PC-3 (cell line): ENCODE results near the gene ST6GALNAC1. TPM values are rescaled to one million over a fixed set of nuclear protein-coding genes. Genes with fewer than 3 reads are reported as not detected.

Source experiments
- ATAC-seq: fragments of 200-7000 bp; cut with Tn5 transposase; 2 replicates; pipeline ENCODE4 v1.9.1; 2020; ENCODE audit warnings: mild to moderate bottlenecking, moderate library complexity
- BruUV-seq: library from RNA; stranded (reverse); fragments of 400-500 nt; replicated peaks from 2 replicates; lab custom pipeline; 2021; lab: Mats Ljungman, UMichigan
- CTCF ChIA-PET: fragments of 300-600 bp; sonication (Branson Sonifier 250); formaldehyde crosslinking; loops from one replicate; lab custom pipeline; 2022; ENCODE audit warnings: antibody characterized with exemption; lab: Charles Lee
- POLR2A ChIA-PET: fragments of 300-600 bp; sonication (Branson Sonifier 250); formaldehyde crosslinking; loops from one replicate; lab custom pipeline; 2022; ENCODE audit warnings: antibody characterized with exemption; ENCODE audit not compliant: unreplicated experiment; lab: Charles Lee
- DNase-seq: peaks from one replicate; pipeline ENCODE4 v3.0.0-alpha.2; 2015
- H2AFZ ChIP-seq: fragments of 300-600 bp; sonication (generic); 2 replicates; pipeline ENCODE4 v1.6.0; 2016; ENCODE audit warnings: antibody characterized with exemption, low read length
- H3F3A ChIP-seq: fragments of 300-600 bp; sonication (generic); one replicate; pipeline ENCODE4 v1.6.0; 2017; ENCODE audit warnings: antibody characterized with exemption, low read length, control low read depth, mild to moderate bottlenecking; ENCODE audit not compliant: unreplicated experiment
- H3K27ac ChIP-seq: fragments of 300-600 bp; sonication (generic); 2 replicates; pipeline ENCODE4 v1.5.1; 2016; ENCODE audit warnings: mild to moderate bottlenecking, low read length
- H3K27me3 ChIP-seq: fragments of 300-600 bp; sonication (generic); 2 replicates; pipeline ENCODE4 v1.6.1; 2016; ENCODE audit warnings: low read length, mixed read lengths
- H3K36me3 ChIP-seq: fragments of 300-600 bp; sonication (generic); 2 replicates; pipeline ENCODE4 v1.6.1; 2016; ENCODE audit warnings: low read depth, mixed run types, low read length, mixed read lengths
- H3K4me1 ChIP-seq: fragments of 300-600 bp; sonication (generic); 2 replicates; pipeline ENCODE4 v1.5.1; 2016; ENCODE audit warnings: low read length; ENCODE audit not compliant: insufficient read depth
- H3K4me2 ChIP-seq: fragments of 300-600 bp; sonication (generic); 2 replicates; pipeline ENCODE4 v1.6.0; 2016; ENCODE audit warnings: low read length
- H3K4me3 ChIP-seq: fragments of 300-600 bp; sonication (generic); 2 replicates; pipeline ENCODE4 v1.5.1; 2016; ENCODE audit warnings: mild to moderate bottlenecking, low read length, mixed read lengths
- H3K79me2 ChIP-seq: fragments of 300-600 bp; sonication (generic); 2 replicates; pipeline ENCODE4 v1.6.1; 2017; ENCODE audit warnings: low read length, mixed read lengths
- H3K9ac ChIP-seq: fragments of 300-600 bp; sonication (generic); 2 replicates; pipeline ENCODE4 v1.6.0; 2016; ENCODE audit warnings: mild to moderate bottlenecking, low read length
- H3K9me2 ChIP-seq: fragments of 300-600 bp; sonication (generic); replicated peaks from 2 replicates; pipeline ENCODE4 v1.6.1; 2016; ENCODE audit warnings: mixed run types, low read length, mixed read lengths
- H3K9me3 ChIP-seq: fragments of 300-600 bp; sonication (generic); 2 replicates; pipeline ENCODE4 v1.6.1; 2016; ENCODE audit warnings: low read length, mixed read lengths
- H4K20me1 ChIP-seq: fragments of 300-600 bp; sonication (generic); 2 replicates; pipeline ENCODE4 v1.6.1; 2016; ENCODE audit warnings: low read length, mixed read lengths
- EZH2 ChIP-seq: fragments of 300-600 bp; sonication (generic); IDR thresholded peaks from one replicate; pipeline ENCODE4 v1.6.1; 2017; ENCODE audit warnings: antibody characterized with exemption, mild to moderate bottlenecking, low read length; ENCODE audit not compliant: unreplicated experiment
- EZH2phosphoT487 ChIP-seq: fragments of 300-600 bp; sonication (generic); IDR thresholded peaks from 2 replicates; pipeline ENCODE4 v1.6.1; 2018; ENCODE audit warnings: mild to moderate bottlenecking, antibody characterized with exemption, low read length, borderline replicate concordance
- intact Hi-C: fragments of 100-400 bp; cut with micrococcal nuclease; formaldehyde crosslinking; loops from 2 replicates; pipeline ENCODE4 v1.9.0; 2023
- total RNA-seq: library from RNA; depleted of rRNA; stranded (reverse); fragments of >200 nt; gene quantifications from 2 replicates; pipeline ENCODE4 v1.2.3, GENCODE V29; 2014
- TF ChIP-seq, protein P1 (sequence below): fragments of 300-600 bp; sonication (generic); conservative IDR thresholded peaks from 2 replicates; pipeline ENCODE4 v1.5.1; 2017; ENCODE audit warnings: antibody characterized with exemption, low read depth, mild to moderate bottlenecking, low read length

The ST6GALNAC1 gene
- total RNA-seq, 1 experiment from 2014 or later: 4.1 TPM

DNA sequence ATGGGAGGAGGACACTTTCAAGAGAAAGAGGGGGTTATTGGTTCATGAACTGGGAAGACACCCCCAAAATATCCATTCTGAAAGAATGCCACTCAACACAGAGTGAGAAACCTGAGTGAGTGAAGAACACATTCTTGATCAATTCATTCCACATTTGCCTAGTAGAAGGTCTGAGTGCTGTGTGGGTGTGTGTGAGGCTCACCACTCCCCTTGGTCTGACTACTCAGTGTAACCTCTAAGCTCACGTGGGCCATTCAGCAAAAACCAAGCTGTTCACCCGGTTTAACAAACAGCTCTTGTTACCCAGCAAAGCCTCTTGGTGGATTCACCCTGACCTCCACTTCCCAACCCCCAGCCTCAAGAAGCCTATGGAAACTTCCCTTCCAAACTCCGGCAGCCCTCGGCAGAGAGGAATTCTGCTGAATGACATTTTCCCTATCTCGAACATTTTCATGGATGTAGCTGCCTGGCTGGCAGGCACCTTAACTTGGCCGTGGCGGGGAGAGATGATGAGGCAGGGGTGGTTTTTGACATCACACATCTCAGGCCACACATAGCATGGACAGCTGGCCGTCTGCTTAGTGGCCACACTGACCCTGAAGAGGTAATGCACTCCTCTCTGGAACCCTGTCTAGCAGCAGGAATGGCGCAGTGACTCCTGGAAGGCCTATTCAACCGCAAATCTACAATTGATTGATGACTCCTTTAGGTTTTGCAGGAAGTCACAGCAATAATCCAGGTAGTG is 11.6 kb downstream of the ST6GALNAC1 start:
- H2AFZ ChIP-seq: no peak overlapping the region
- CTCF ChIA-PET: no interaction called here
- no peak for ATAC-seq

DNA sequence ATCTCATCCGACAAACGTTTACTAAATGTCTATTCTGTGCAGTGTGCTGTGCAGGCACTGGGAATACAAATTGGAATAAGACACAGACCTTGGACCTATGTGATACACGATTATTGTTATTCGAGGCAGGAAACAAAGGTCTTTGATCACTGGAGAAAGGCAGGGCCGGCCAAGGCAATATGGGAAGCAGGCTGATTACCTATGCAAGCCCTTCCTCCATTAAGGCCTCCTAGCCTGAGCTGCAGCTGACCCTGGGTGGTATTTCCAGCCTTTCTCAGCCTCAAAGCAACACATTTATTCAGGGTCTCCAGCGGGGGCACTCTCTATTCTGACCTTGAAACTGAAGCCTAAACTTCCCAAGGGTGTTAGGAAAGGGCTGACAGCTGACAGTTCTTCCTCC is 13.4 kb downstream of the ST6GALNAC1 start:
- Histone ChIP-seq H2AFZ (no peak overlapping the region), H4K20me1 (no peaks in the 10 kb centered on the region), H3K4me1 (no peaks in the 10 kb centered on the region), H3K4me2 (no peak overlapping the region), H3K9me3 (no peaks in the 10 kb centered on the region), H3K4me3 (no peak overlapping the region), H3F3A (no peaks in the 10 kb centered on the region), H3K36me3 (no peaks in the 10 kb centered on the region), H3K79me2 (no peaks in the 10 kb centered on the region), H3K27me3 (no peaks in the 10 kb centered on the region), H3K9ac (no peak overlapping the region), H3K27ac (no peak overlapping the region), H3K9me2 (no peaks in the 10 kb centered on the region)
- intact Hi-C loops: no loop called here
- DNase-seq (no peak), ATAC-seq (no peak)
- no peak for TF ChIP-seq EZH2
- TF ChIP-seq, protein P1, sequence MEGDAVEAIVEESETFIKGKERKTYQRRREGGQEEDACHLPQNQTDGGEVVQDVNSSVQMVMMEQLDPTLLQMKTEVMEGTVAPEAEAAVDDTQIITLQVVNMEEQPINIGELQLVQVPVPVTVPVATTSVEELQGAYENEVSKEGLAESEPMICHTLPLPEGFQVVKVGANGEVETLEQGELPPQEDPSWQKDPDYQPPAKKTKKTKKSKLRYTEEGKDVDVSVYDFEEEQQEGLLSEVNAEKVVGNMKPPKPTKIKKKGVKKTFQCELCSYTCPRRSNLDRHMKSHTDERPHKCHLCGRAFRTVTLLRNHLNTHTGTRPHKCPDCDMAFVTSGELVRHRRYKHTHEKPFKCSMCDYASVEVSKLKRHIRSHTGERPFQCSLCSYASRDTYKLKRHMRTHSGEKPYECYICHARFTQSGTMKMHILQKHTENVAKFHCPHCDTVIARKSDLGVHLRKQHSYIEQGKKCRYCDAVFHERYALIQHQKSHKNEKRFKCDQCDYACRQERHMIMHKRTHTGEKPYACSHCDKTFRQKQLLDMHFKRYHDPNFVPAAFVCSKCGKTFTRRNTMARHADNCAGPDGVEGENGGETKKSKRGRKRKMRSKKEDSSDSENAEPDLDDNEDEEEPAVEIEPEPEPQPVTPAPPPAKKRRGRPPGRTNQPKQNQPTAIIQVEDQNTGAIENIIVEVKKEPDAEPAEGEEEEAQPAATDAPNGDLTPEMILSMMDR: no peak
- TF ChIP-seq EZH2phosphoT487: no peak
- ChIA-PET CTCF (no interaction called here), POLR2A (no interaction called here)
- no TSS peak for BruUV-seq

More for the DNA sequence above, 11.6 kb downstream of the ST6GALNAC1 start:
- Histone ChIP-seq H3F3A (no peaks in the 10 kb centered on the region), H3K9ac (no peak overlapping the region), H4K20me1 (no peaks in the 10 kb centered on the region), H3K36me3 (no peaks in the 10 kb centered on the region), H3K4me2 (no peak overlapping the region), H3K4me3 (no peak overlapping the region), H3K79me2 (no peaks in the 10 kb centered on the region), H3K9me2 (no peaks in the 10 kb centered on the region), H3K27me3 (no peaks in the 10 kb centered on the region), H3K9me3 (no peaks in the 10 kb centered on the region), H3K27ac (no peak overlapping the region), H3K4me1 (no peaks in the 10 kb centered on the region)
- intact Hi-C loops: no loop called here
- POLR2A ChIA-PET: no interaction called here
- BruUV-seq: no TSS peak
- TF ChIP-seq EZH2phosphoT487 (no peak), EZH2 (no peak)
- TF ChIP-seq, protein P1: no peak
- DNase-seq: peak; percentile 43

DNA sequence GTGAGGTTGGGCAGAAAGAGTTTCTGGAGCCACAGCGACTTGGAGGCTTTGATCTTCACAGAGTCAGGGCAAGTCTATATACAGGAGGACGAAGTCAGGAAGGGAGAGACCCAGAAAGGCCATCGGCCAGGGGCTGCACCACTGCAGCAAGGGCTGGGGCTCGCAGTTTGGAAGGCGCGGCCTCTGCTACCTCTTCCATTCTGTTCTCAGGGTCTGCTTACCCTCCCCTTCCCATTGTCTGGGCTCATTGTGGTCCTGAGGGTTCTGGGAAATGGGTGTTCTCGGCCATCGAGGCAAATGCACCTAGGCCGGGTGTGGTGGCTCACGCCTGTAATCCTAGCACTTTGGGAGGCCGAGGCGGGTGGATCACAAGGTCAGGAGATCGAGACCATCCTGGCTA is 16.0 kb downstream of the ST6GALNAC1 start:
- no peak for TF ChIP-seq EZH2phosphoT487
- no peak for TF ChIP-seq EZH2
- TF ChIP-seq, protein P1: no peak
- Histone ChIP-seq H3K36me3 (no peaks in the 10 kb centered on the region), H3K27ac (no peak overlapping the region), H3K4me1 (peaks cover 9% of the 10 kb centered on the region), H3K9me3 (no peaks in the 10 kb centered on the region), H4K20me1 (no peaks in the 10 kb centered on the region), H3K4me2 (no peak overlapping the region), H3K79me2 (no peaks in the 10 kb centered on the region), H3K27me3 (no peaks in the 10 kb centered on the region), H3K4me3 (no peak overlapping the region), H3K9me2 (no peaks in the 10 kb centered on the region), H3K9ac (no peak overlapping the region), H2AFZ (no peak overlapping the region), H3F3A (no peaks in the 10 kb centered on the region)
- ChIA-PET POLR2A (no interaction called here), CTCF (no interaction called here)
- intact Hi-C loops: no loop called here
- DNase-seq: no peak
- BruUV-seq: no TSS peak
- no peak for ATAC-seq
